COR-L47 (cell line): ENCODE results near the gene PPP4R3A.
"Not testable (repeated sequence)": the region's sequence is repeated elsewhere in the genome, so short reads cannot be mapped to it uniquely, and the experiment has no call there.

Experiments
- DNase-seq: peaks from one replicate; lab custom pipeline; 2025; lab: John Stamatoyannopoulos, UW

The PPP4R3A gene

DNA sequence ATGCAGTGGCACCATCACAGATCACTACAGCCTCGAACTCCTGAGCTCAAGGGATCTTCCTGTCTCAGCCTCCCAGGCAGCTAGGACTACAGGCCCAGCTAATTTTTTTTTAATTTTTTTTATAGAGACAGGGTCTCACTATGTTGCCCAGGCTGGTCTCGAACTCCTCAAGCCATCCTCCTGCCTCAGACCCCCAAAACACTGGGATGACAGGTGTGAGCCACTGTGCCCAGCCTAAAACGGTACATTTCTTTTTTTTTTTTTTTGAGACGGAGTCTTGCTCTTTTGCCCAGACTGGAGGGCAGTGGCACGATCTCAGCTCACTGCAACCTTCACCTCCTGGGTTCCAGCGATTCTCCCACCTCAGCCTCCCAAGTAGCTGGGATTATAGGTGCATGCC is 100.9 kb downstream of the PPP4R3A start:
- DNase-seq: not testable (repeated sequence)
